HFFc6 (cell line): ENCODE data around the gene SEL1L3. TPM values are rescaled to one million over a fixed set of nuclear protein-coding genes. Genes with fewer than 3 reads are reported as not detected.

Experiments
- DNase-seq: peaks from one replicate; pipeline ENCODE4 v3.0.0-alpha.2; 2018
- H3K27ac Mint-ChIP-seq: 2 replicates; pipeline ENCODE4 v1.8.0; 2020; ENCODE audit warnings: mild to moderate bottlenecking, mixed read lengths
- H3K27me3 Mint-ChIP-seq: 2 replicates; pipeline ENCODE4 v1.8.0; 2021; ENCODE audit warnings: mild to moderate bottlenecking, moderate library complexity, mixed read lengths; ENCODE audit not compliant: insufficient read depth
- H3K36me3 Mint-ChIP-seq: 2 replicates; pipeline ENCODE4 v1.8.0; 2021; ENCODE audit warnings: low read depth, mixed read lengths
- H3K4me1 Mint-ChIP-seq: 2 replicates; pipeline ENCODE4 v1.8.0; 2020; ENCODE audit warnings: low read depth, mixed read lengths
- H3K4me3 Mint-ChIP-seq: 2 replicates; pipeline ENCODE4 v1.8.0; 2020; ENCODE audit warnings: mild to moderate bottlenecking, moderate library complexity, mixed read lengths
- H3K9me3 Mint-ChIP-seq: 2 replicates; pipeline ENCODE4 v1.8.0; 2020; ENCODE audit warnings: mild to moderate bottlenecking, mixed read lengths
- CTCF ChIP-seq: fragments of 200-600 bp; sonication (generic); IDR thresholded peaks from 2 replicates; pipeline ENCODE4 v1.5.0; 2021; ENCODE audit warnings: antibody characterized with exemption, mild to moderate bottlenecking
- total RNA-seq, 6 experiments: library from RNA; stranded (reverse); fragmentation: NEBNext Ultra II Directional; extraction: Animal tissue kit (Norgen Biotek cat#: 25700); gene quantifications; 2 replicates in 1 of 6; 3 replicates in 5 of 6; pipeline ENCODE4 v1.2.3, GENCODE V29; 2021

Gene SEL1L3
- total RNA-seq, 6 experiments from 2014 or later, result 24.5 to 35.4 (median 31.1) TPM

- Mint-ChIP-seq H3K9me3 (no peaks in the 10 kb centered on the region), H3K4me1 (peaks cover 50% of the 10 kb centered on the region), H3K27me3 (no peaks in the 10 kb centered on the region; the same call in 1 of the 2 replicates), H3K36me3 (peaks cover 10% of the 10 kb centered on the region), H3K27ac (no peak overlapping the region), H3K4me3 (no peak overlapping the region)
- no peak for DNase-seq
- TF ChIP-seq CTCF, result no peak
Observed at GRCh38 chr4:25810461-25811373, 52.1 kb downstream of the SEL1L3 start.

GRCh38 chr4:25809996-25810395 is 52.8 kb downstream of the SEL1L3 start:
- H3K9me3 Mint-ChIP-seq, result no peaks in the 10 kb centered on the region
- no peak for TF ChIP-seq CTCF
- peaks cover 10% of the 10 kb centered on the region for H3K36me3 Mint-ChIP-seq
- DNase-seq, result no peak
- H3K27ac Mint-ChIP-seq, result no peak overlapping the region
- H3K27me3 Mint-ChIP-seq, result no peaks in the 10 kb centered on the region
- H3K4me3 Mint-ChIP-seq, result no peak overlapping the region
- H3K4me1 Mint-ChIP-seq, result peaks cover 43% of the 10 kb centered on the region

- DNase-seq, result no peak
- no peak overlapping the region for H3K4me3 Mint-ChIP-seq
- no peak for TF ChIP-seq CTCF
- no peaks in the 10 kb centered on the region for H3K9me3 Mint-ChIP-seq
- H3K27ac Mint-ChIP-seq, result no peak overlapping the region
- no peaks in the 10 kb centered on the region for H3K27me3 Mint-ChIP-seq
- peaks cover 20% of the 10 kb centered on the region for H3K4me1 Mint-ChIP-seq
- H3K36me3 Mint-ChIP-seq, result peaks cover 11% of the 10 kb centered on the region
Observed at GRCh38 chr4:25807102-25807728, 55.6 kb downstream of the SEL1L3 start.

- no peaks in the 10 kb centered on the region for H3K9me3 Mint-ChIP-seq
Observed at GRCh38 chr4:25805255-25805860, 57.4 kb downstream of the SEL1L3 start.

More at GRCh38 chr4:25805255-25805860, 57.4 kb downstream of the SEL1L3 start:
- no peak for DNase-seq
- H3K4me3 Mint-ChIP-seq, result no peak overlapping the region
- TF ChIP-seq CTCF, result no peak
- H3K36me3 Mint-ChIP-seq, result peaks cover 14% of the 10 kb centered on the region; the same call in 1 of the 2 replicates
- H3K27ac Mint-ChIP-seq, result no peak overlapping the region
- H3K27me3 Mint-ChIP-seq, result no peaks in the 10 kb centered on the region
- H3K4me1 Mint-ChIP-seq, result 0 out of 2 replicates have a peak, but pooled peaks cover 6% of the 10 kb centered on the region
